Mucosa of rectum (tissue), 2 donors: ENCODE measurements around the gene MMP3.

Experiments used
- H3K27ac ChIP-seq, 2 donors: one replicate each; pipeline ENCODE4 v1.7.0; 2013; ENCODE audit warnings: inconsistent platforms in 2 of 2, low read depth in 2 of 2, low read length in 2 of 2
- H3K27me3 ChIP-seq, 2 donors: one replicate each; pipeline ENCODE4 v1.7.0; 2013; ENCODE audit warnings: low read length in 2 of 2; ENCODE audit not compliant: control insufficient read depth in 2 of 2, insufficient read depth in 2 of 2
- H3K36me3 ChIP-seq, 2 donors: one replicate each; pipeline ENCODE4 v1.7.0; 2013; ENCODE audit warnings: low read length in 2 of 2; ENCODE audit not compliant: control insufficient read depth in 2 of 2, insufficient read depth in 2 of 2
- H3K4me1 ChIP-seq, 2 donors: one replicate each; pipeline ENCODE4 v1.7.0; 2013; ENCODE audit warnings: low read length in 2 of 2, mild to moderate bottlenecking in 1 of 2; ENCODE audit not compliant: control insufficient read depth in 2 of 2, insufficient read depth in 2 of 2
- H3K4me3 ChIP-seq, 2 donors: one replicate each; pipeline ENCODE4 v1.7.0; 2013; ENCODE audit warnings: low read length in 2 of 2
- H3K9ac ChIP-seq, 2 donors: one replicate each; pipeline ENCODE4 v1.7.0; 2013; ENCODE audit warnings: low read length in 2 of 2, low read depth in 1 of 2, mild to moderate bottlenecking in 1 of 2
- H3K9me3 ChIP-seq, 2 donors: one replicate each; pipeline ENCODE4 v1.7.0; 2013; ENCODE audit warnings: low read length in 2 of 2; ENCODE audit not compliant: control insufficient read depth in 2 of 2
- donor health status: healthy.
- donor health status: Normal muscosa, but diverticular disease.

MMP3 gene

GRCh38 chr11:102864724-102865123, 21.3 kb upstream of the MMP3 start:
- Histone ChIP-seq H3K36me3 (no peaks in the 10 kb centered on the region), H3K4me1 (no peaks in the 10 kb centered on the region), H3K9me3 (no peaks in the 10 kb centered on the region), H3K27me3 (no peaks in the 10 kb centered on the region), H3K9ac (no peak overlapping the region), H3K27ac (no peak overlapping the region), H3K4me3 (no peak overlapping the region)

- Histone ChIP-seq H3K4me3 (no peak overlapping the region), H3K27ac (no peak overlapping the region), H3K27me3 (no peaks in the 10 kb centered on the region), H3K9ac (no peak overlapping the region), H3K4me1 (peaks cover 4 to 7% of the 10 kb centered on the region in 2 donors), H3K36me3 (no peaks in the 10 kb centered on the region), H3K9me3 (no peaks in the 10 kb centered on the region)
Measured at GRCh38 chr11:102853956-102854355, 10.5 kb upstream of the MMP3 start.

- no peaks in the 10 kb centered on the region for H3K9me3 ChIP-seq
- H3K27me3 ChIP-seq = no peaks in the 10 kb centered on the region
- H3K4me3 ChIP-seq = no peak overlapping the region
- no peak overlapping the region for H3K9ac ChIP-seq
- no peaks in the 10 kb centered on the region for H3K36me3 ChIP-seq
- peaks cover 4 to 7% of the 10 kb centered on the region in 2 donors for H3K4me1 ChIP-seq
- H3K27ac ChIP-seq = no peak overlapping the region
Measured at GRCh38 chr11:102853055-102853454, 9.6 kb upstream of the MMP3 start.

GRCh38 chr11:102850973-102851745, 7.8 kb upstream of the MMP3 start:
- Histone ChIP-seq H3K9ac (no peak overlapping the region), H3K9me3 (no peaks in the 10 kb centered on the region), H3K4me1 (peaks cover 4 to 7% of the 10 kb centered on the region in 2 donors), H3K4me3 (no peak overlapping the region), H3K27ac (no peak overlapping the region), H3K36me3 (no peaks in the 10 kb centered on the region), H3K27me3 (no peaks in the 10 kb centered on the region)

GRCh38 chr11:102849311-102849710, 5.9 kb upstream of the MMP3 start:
- Histone ChIP-seq H3K4me1 (peaks cover 4 to 7% of the 10 kb centered on the region in 2 donors), H3K27ac (no peak overlapping the region), H3K9ac (no peak overlapping the region), H3K36me3 (no peaks in the 10 kb centered on the region), H3K27me3 (no peaks in the 10 kb centered on the region), H3K4me3 (no peak overlapping the region), H3K9me3 (no peaks in the 10 kb centered on the region)

GRCh38 chr11:102846292-102846691, 2.9 kb upstream of the MMP3 start:
- H3K4me1 ChIP-seq = peaks cover 3 to 4% of the 10 kb centered on the region in 2 donors
- H3K36me3 ChIP-seq = no peaks in the 10 kb centered on the region
- no peak overlapping the region for H3K9ac ChIP-seq
- H3K27ac ChIP-seq = no peak overlapping the region
- H3K4me3 ChIP-seq = no peak overlapping the region
- no peaks in the 10 kb centered on the region for H3K27me3 ChIP-seq
- no peaks in the 10 kb centered on the region for H3K9me3 ChIP-seq

GRCh38 chr11:102842930-102843329, 479 bp downstream of the MMP3 start:
- Histone ChIP-seq H3K27me3 (no peaks in the 10 kb centered on the region), H3K9me3 (no peaks in the 10 kb centered on the region), H3K4me1 (no peaks in the 10 kb centered on the region), H3K9ac (no peak overlapping the region), H3K4me3 (no peak overlapping the region), H3K36me3 (no peaks in the 10 kb centered on the region), H3K27ac (no peak overlapping the region)

- no peaks in the 10 kb centered on the region for H3K36me3 ChIP-seq
Measured at GRCh38 chr11:102840018-102840417, 3.4 kb downstream of the MMP3 start.

GRCh38 chr11:102837646-102838045, 5.8 kb downstream of the MMP3 start:
- H3K27ac ChIP-seq = no peak overlapping the region
- no peak overlapping the region for H3K9ac ChIP-seq
- no peaks in the 10 kb centered on the region for H3K27me3 ChIP-seq
- no peaks in the 10 kb centered on the region for H3K9me3 ChIP-seq
- no peak overlapping the region for H3K4me3 ChIP-seq
- no peaks in the 10 kb centered on the region for H3K4me1 ChIP-seq
- H3K36me3 ChIP-seq = no peaks in the 10 kb centered on the region

More at GRCh38 chr11:102840018-102840417, 3.4 kb downstream of the MMP3 start:
- no peak overlapping the region for H3K9ac ChIP-seq
- no peak overlapping the region for H3K27ac ChIP-seq
- no peaks in the 10 kb centered on the region for H3K9me3 ChIP-seq
- H3K27me3 ChIP-seq = no peaks in the 10 kb centered on the region
- no peak overlapping the region for H3K4me3 ChIP-seq
- H3K4me1 ChIP-seq = no peaks in the 10 kb centered on the region

GRCh38 chr11:102837156-102837555, 6.3 kb downstream of the MMP3 start:
- Histone ChIP-seq H3K27ac (no peak overlapping the region), H3K4me3 (no peak overlapping the region), H3K36me3 (no peaks in the 10 kb centered on the region), H3K9ac (no peak overlapping the region), H3K9me3 (no peaks in the 10 kb centered on the region), H3K27me3 (no peaks in the 10 kb centered on the region), H3K4me1 (no peaks in the 10 kb centered on the region)
